ENCODE results near the gene NECAB3.

DNA sequence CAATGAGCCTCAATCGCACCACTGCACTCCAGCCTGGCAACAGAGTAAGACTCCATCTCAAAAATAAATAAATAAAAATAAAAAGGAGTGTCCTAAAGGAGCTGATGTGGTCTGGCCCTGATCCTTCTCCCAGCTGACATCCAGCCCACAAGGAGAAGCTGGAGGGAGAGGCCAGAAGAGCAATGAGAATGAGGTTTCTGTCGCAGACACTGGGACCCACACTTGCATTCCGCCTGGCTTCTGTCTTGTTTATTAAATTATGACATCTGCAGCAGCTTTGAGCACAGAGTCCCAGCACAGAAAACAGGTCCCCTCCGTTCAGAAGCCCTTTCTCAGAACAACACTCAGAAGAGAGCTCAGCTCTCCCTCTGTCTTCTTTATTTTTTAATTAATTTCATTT is 22.2 kb upstream of the NECAB3 start:
- TF ChIP-seq, protein P1, sequence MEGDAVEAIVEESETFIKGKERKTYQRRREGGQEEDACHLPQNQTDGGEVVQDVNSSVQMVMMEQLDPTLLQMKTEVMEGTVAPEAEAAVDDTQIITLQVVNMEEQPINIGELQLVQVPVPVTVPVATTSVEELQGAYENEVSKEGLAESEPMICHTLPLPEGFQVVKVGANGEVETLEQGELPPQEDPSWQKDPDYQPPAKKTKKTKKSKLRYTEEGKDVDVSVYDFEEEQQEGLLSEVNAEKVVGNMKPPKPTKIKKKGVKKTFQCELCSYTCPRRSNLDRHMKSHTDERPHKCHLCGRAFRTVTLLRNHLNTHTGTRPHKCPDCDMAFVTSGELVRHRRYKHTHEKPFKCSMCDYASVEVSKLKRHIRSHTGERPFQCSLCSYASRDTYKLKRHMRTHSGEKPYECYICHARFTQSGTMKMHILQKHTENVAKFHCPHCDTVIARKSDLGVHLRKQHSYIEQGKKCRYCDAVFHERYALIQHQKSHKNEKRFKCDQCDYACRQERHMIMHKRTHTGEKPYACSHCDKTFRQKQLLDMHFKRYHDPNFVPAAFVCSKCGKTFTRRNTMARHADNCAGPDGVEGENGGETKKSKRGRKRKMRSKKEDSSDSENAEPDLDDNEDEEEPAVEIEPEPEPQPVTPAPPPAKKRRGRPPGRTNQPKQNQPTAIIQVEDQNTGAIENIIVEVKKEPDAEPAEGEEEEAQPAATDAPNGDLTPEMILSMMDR (IDR thresholded peaks at IDR 0.05; ENCODE audit: low read length), result no peak
- TF ChIP-seq EZH2 (optimal IDR thresholded peaks at IDR 0.05; ENCODE audit: low read depth, low read length) (no peak), EZH2phosphoT487 (IDR thresholded peaks at IDR 0.05; ENCODE audit: low read length) (no peak)

Data from MM.1S (cell line).